Activated CD4-positive, alpha-beta memory T cell treated with anti-CD3 and anti-CD28 coated beads, Interleukin-2, amount 10 ng/mL, durations not matched to agents 7 days and 5 days (primary cell): ENCODE results near the gene IER5. TPM values are rescaled to one million over a fixed set of nuclear protein-coding genes. Genes with fewer than 3 reads are reported as not detected.

Source experiments
- CTCF ChIA-PET: fragments of 350-600 bp; sonication (Branson Sonifier 250); formaldehyde crosslinking; loops from one replicate; lab custom pipeline; 2021; ENCODE audit warnings: antibody characterized with exemption, inconsistent platforms; lab: Charles Lee
- POLR2A ChIA-PET: fragments of 350-600 bp; sonication (Branson Sonifier 250); formaldehyde crosslinking; loops from one replicate; lab custom pipeline; 2021; ENCODE audit warnings: antibody characterized with exemption; lab: Charles Lee
- DNase-seq: peaks from one replicate; pipeline ENCODE4 v3.0.0-alpha.2; 2020
- H3K27ac Mint-ChIP-seq: one replicate; pipeline ENCODE4 v1.8.0; 2021; ENCODE audit warnings: mild to moderate bottlenecking, mixed read lengths
- H3K27me3 Mint-ChIP-seq: one replicate; pipeline ENCODE4 v1.8.0; 2021; ENCODE audit warnings: mixed read lengths
- H3K36me3 Mint-ChIP-seq: one replicate; pipeline ENCODE4 v1.8.0; 2021; ENCODE audit warnings: low read depth, mixed read lengths
- H3K4me1 Mint-ChIP-seq: one replicate; pipeline ENCODE4 v1.8.0; 2021; ENCODE audit warnings: mixed read lengths
- H3K4me3 Mint-ChIP-seq: one replicate; pipeline ENCODE4 v1.8.0; 2021; ENCODE audit warnings: mild to moderate bottlenecking, mixed read lengths
- H3K9me3 Mint-ChIP-seq: one replicate; pipeline ENCODE4 v1.8.0; 2021; ENCODE audit warnings: mixed read lengths
- total RNA-seq, 2 experiments: library from RNA; stranded (reverse); gene quantifications; one replicate each; pipeline ENCODE4 v1.2.3, GENCODE V29; 2021

The IER5 gene
- total RNA-seq, 2 experiments from 2014 or later = 41.6 to 43.9 TPM

GRCh38 chr1:181079920-181080319 is 8.6 kb upstream of the IER5 start:
- Mint-ChIP-seq H3K9me3 (no peaks in the 10 kb centered on the region), H3K4me1 (peaks cover 43% of the 10 kb centered on the region), H3K4me3 (no peak overlapping the region), H3K36me3 (no peaks in the 10 kb centered on the region), H3K27ac (no peak overlapping the region), H3K27me3 (peaks cover 17% of the 10 kb centered on the region)
- DNase-seq = no peak
- CTCF ChIA-PET = interaction anchor here (0.5 to 3.2 kb wide), 12 partner anchors 10 to 70 kb away, joined by 3 to 39 read pairs (median 6); no protein-coding TSS in a partner anchor
- POLR2A ChIA-PET = interaction anchor here (0.8 to 2.3 kb wide), 9 partner anchors 9 to 69 kb away, joined by 3 to 27 read pairs (median 5); partner anchors contain the start of gene IER5

GRCh38 chr1:181080556-181080955 is 7.9 kb upstream of the IER5 start:
- DNase-seq = no peak
- Mint-ChIP-seq H3K4me3 (no peak overlapping the region), H3K36me3 (no peaks in the 10 kb centered on the region), H3K27ac (no peak overlapping the region), H3K27me3 (peaks cover 20% of the 10 kb centered on the region), H3K4me1 (peaks cover 46% of the 10 kb centered on the region), H3K9me3 (no peaks in the 10 kb centered on the region)
- POLR2A ChIA-PET = interaction anchor here (0.6 to 2.1 kb wide), 6 partner anchors 9 to 61 kb away, joined by 3 to 10 read pairs (median 7); no protein-coding TSS in a partner anchor
- CTCF ChIA-PET = interaction anchor here (0.9 to 3.2 kb wide), 5 partner anchors 17 to 160 kb away, joined by 3 to 39 read pairs (median 9); no protein-coding TSS in a partner anchor

- Mint-ChIP-seq H3K4me3 (no peak overlapping the region), H3K36me3 (no peaks in the 10 kb centered on the region), H3K9me3 (no peaks in the 10 kb centered on the region), H3K4me1 (peaks cover 48% of the 10 kb centered on the region), H3K27ac (no peak overlapping the region), H3K27me3 (peaks cover 12% of the 10 kb centered on the region)
- ChIA-PET CTCF (interaction anchor here (0.9 to 3.2 kb wide), 4 partner anchors 19 to 161 kb away, joined by 3 to 39 read pairs (median 6); no protein-coding TSS in a partner anchor), POLR2A (interaction anchor here (1.1 to 1.5 kb wide), 3 partner anchors 8 to 24 kb away, joined by 3 to 9 read pairs (median 5); no protein-coding TSS in a partner anchor)
- DNase-seq = no peak
Measured at GRCh38 chr1:181081395-181081794, 7.1 kb upstream of the IER5 start.

GRCh38 chr1:181083842-181084605 is 4.5 kb upstream of the IER5 start:
- Mint-ChIP-seq H3K4me1 (peaks cover 51% of the 10 kb centered on the region), H3K4me3 (no peak overlapping the region), H3K27me3 (peaks cover 3% of the 10 kb centered on the region), H3K36me3 (peaks cover 2% of the 10 kb centered on the region), H3K27ac (no peak overlapping the region), H3K9me3 (no peaks in the 10 kb centered on the region)
- POLR2A ChIA-PET = interaction anchor here (1.0 to 10.2 kb wide), 5 partner anchors 18 to 82 kb away, joined by 3 to 374 read pairs (median 5); no protein-coding TSS in a partner anchor
- CTCF ChIA-PET = interaction anchor here (0.6 to 2.8 kb wide), 16 partner anchors 9 to 569 kb away, joined by 3 to 51 read pairs (median 5); no protein-coding TSS in a partner anchor
- DNase-seq = peak; percentile 67

- H3K4me1 Mint-ChIP-seq = peaks cover 45% of the 10 kb centered on the region
- no peak overlapping the region for H3K4me3 Mint-ChIP-seq
- H3K36me3 Mint-ChIP-seq = peaks cover 4% of the 10 kb centered on the region
- no peaks in the 10 kb centered on the region for H3K9me3 Mint-ChIP-seq
- CTCF ChIA-PET = interaction anchor here (0.7 to 2.8 kb wide), 11 partner anchors 15 to 79 kb away, joined by 3 to 51 read pairs (median 6); no protein-coding TSS in a partner anchor
- POLR2A ChIA-PET = interaction anchor here (1.0 to 10.2 kb wide), 5 partner anchors 18 to 81 kb away, joined by 3 to 374 read pairs (median 5); no protein-coding TSS in a partner anchor
- H3K27me3 Mint-ChIP-seq = peaks cover 3% of the 10 kb centered on the region
- H3K27ac Mint-ChIP-seq = no peak overlapping the region
- no peak for DNase-seq
Measured at GRCh38 chr1:181084606-181084969, 3.9 kb upstream of the IER5 start.

GRCh38 chr1:181086091-181086490 is 2.4 kb upstream of the IER5 start:
- CTCF ChIA-PET = interaction anchor here (2.1 kb wide), 1 partner anchor 56 kb away, joined by 15 read pairs; no protein-coding TSS in a partner anchor
- H3K9me3 Mint-ChIP-seq = no peaks in the 10 kb centered on the region
- peaks cover 3% of the 10 kb centered on the region for H3K27me3 Mint-ChIP-seq
- H3K4me3 Mint-ChIP-seq = no peak overlapping the region
- H3K4me1 Mint-ChIP-seq = peaks cover 37% of the 10 kb centered on the region
- DNase-seq = no peak
- no peak overlapping the region for H3K27ac Mint-ChIP-seq
- peaks cover 19% of the 10 kb centered on the region for H3K36me3 Mint-ChIP-seq
- POLR2A ChIA-PET = interaction anchor here (1.4 to 10.2 kb wide), 3 partner anchors 16 to 53 kb away, joined by 3 to 374 read pairs (median 322); no protein-coding TSS in a partner anchor

GRCh38 chr1:181086926-181087325 is 1.6 kb upstream of the IER5 start:
- H3K4me1 Mint-ChIP-seq = peaks cover 44% of the 10 kb centered on the region
- H3K27me3 Mint-ChIP-seq = peaks cover 3% of the 10 kb centered on the region
- ChIA-PET CTCF (interaction anchor here (2.1 kb wide), 1 partner anchor 55 kb away, joined by 15 read pairs; no protein-coding TSS in a partner anchor), POLR2A (interaction anchor here (1.4 to 10.2 kb wide), 5 partner anchors 15 to 73 kb away, joined by 3 to 374 read pairs (median 66); partner anchors contain the start of gene MR1)
- H3K27ac Mint-ChIP-seq = no peak overlapping the region
- peaks cover 27% of the 10 kb centered on the region for H3K36me3 Mint-ChIP-seq
- H3K4me3 Mint-ChIP-seq = no peak overlapping the region
- DNase-seq = no peak
- H3K9me3 Mint-ChIP-seq = no peaks in the 10 kb centered on the region

GRCh38 chr1:181087400-181087901 is 1.0 kb upstream of the IER5 start:
- DNase-seq = no peak
- peaks cover 48% of the 10 kb centered on the region for H3K4me1 Mint-ChIP-seq
- POLR2A ChIA-PET = interaction anchor here (0.9 to 10.2 kb wide), 8 partner anchors 8 to 72 kb away, joined by 3 to 374 read pairs (median 16); partner anchors contain the start of gene MR1

GRCh38 chr1:181089017-181089675 is 646 bp downstream of the IER5 start:
- H3K36me3 Mint-ChIP-seq = peaks cover 41% of the 10 kb centered on the region
- CTCF ChIA-PET = interaction anchor here (0.6 to 6.0 kb wide), 6 partner anchors 12 to 79 kb away, joined by 3 to 97 read pairs (median 6); no protein-coding TSS in a partner anchor
- peak overlapping the region; percentile 98 for H3K27ac Mint-ChIP-seq
- no peaks in the 10 kb centered on the region for H3K9me3 Mint-ChIP-seq
- peaks cover 55% of the 10 kb centered on the region for H3K4me1 Mint-ChIP-seq
- peak overlapping the region; percentile 99 for H3K4me3 Mint-ChIP-seq
- H3K27me3 Mint-ChIP-seq = peaks cover 3% of the 10 kb centered on the region
- peak; percentile 52 for DNase-seq
- POLR2A ChIA-PET = interaction anchor here (0.7 to 10.2 kb wide), 27 partner anchors 8 to 587 kb away, joined by 3 to 374 read pairs (median 5); partner anchors contain the start of genes ACBD6 and MR1

More at GRCh38 chr1:181087400-181087901, 1.0 kb upstream of the IER5 start:
- Mint-ChIP-seq H3K9me3 (no peaks in the 10 kb centered on the region), H3K27me3 (peaks cover 3% of the 10 kb centered on the region), H3K4me3 (peak overlapping the region; percentile 95), H3K27ac (no peak overlapping the region), H3K36me3 (peaks cover 31% of the 10 kb centered on the region)
- CTCF ChIA-PET = interaction anchor here (1.1 to 6.0 kb wide), 3 partner anchors 18 to 61 kb away, joined by 4 to 97 read pairs (median 6); no protein-coding TSS in a partner anchor

GRCh38 chr1:181089676-181090544 is 1.4 kb downstream of the IER5 start:
- Mint-ChIP-seq H3K4me3 (peak overlapping the region; percentile 99), H3K4me1 (peaks cover 52% of the 10 kb centered on the region), H3K27ac (peak overlapping the region; percentile 98), H3K36me3 (peaks cover 47% of the 10 kb centered on the region), H3K9me3 (no peaks in the 10 kb centered on the region), H3K27me3 (peaks cover 3% of the 10 kb centered on the region)
- CTCF ChIA-PET = interaction anchor here (1.1 to 6.0 kb wide), 13 partner anchors 9 to 80 kb away, joined by 3 to 97 read pairs (median 4); no protein-coding TSS in a partner anchor
- DNase-seq = peak; percentile 76
- POLR2A ChIA-PET = interaction anchor here (0.8 to 10.2 kb wide), 29 partner anchors 9 to 588 kb away, joined by 3 to 374 read pairs (median 6); partner anchors contain the start of genes ACBD6, MR1, STX6 and XPR1
